ENCODE results near the gene CTSC.

GRCh38 chr11:88250566-88251242 lies 86.8 kb downstream of the CTSC start:
- TF ChIP-seq CTCF (IDR thresholded peaks at IDR 0.05), result no peak
- TF ChIP-seq POLR2A (IDR thresholded peaks at IDR 0.05), result no peak
